Tibial nerve (tissue), 4 donors: ENCODE results near the gene EIF3L.

ENCODE experiments used
- EP300 ChIP-seq, 2 donors: sonication (generic); formaldehyde crosslinking; IDR thresholded peaks; one replicate each; pipeline ENCODE4 v1.6.1; 2017; ENCODE audit warnings: antibody characterized with exemption in 2 of 2, mild to moderate bottlenecking in 1 of 2
- TF ChIP-seq, protein P1 (sequence below), 5 experiments: fragments of 200-600 bp in 3 of 5; fragments of 450-650 bp in 2 of 5; sonication (generic) in 3 of 5; IDR thresholded peaks; one replicate each; pipeline ENCODE4 v1.5.1; 2016 to 2019; ENCODE audit warnings: antibody characterized with exemption in 5 of 5, mild to moderate bottlenecking in 3 of 5, moderate library complexity in 2 of 5

DNA sequence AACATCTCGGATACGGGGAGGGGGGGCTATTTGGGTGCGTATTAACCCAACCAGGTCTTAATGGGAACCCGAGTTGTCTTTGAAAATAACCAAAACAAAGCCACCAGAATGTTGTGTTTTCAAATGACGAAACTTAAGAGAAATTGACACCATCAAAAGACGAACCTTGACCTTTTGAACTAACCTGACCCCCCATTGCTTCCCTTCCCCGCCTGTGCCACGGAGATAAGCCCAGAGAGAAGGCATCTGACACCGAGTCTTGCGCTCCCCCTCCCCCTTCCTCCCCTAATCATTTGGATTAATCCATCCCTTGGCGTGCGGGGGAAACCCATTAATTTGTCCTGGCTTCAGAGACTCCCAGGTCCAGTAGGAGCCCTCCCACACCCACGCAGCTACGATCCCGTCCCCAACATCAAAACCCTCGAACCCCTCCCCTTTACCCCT, 46.0 kb upstream of the EIF3L start:
- TF ChIP-seq EP300 (IDR thresholded peaks at IDR 0.05): no peak
- TF ChIP-seq, protein P1, sequence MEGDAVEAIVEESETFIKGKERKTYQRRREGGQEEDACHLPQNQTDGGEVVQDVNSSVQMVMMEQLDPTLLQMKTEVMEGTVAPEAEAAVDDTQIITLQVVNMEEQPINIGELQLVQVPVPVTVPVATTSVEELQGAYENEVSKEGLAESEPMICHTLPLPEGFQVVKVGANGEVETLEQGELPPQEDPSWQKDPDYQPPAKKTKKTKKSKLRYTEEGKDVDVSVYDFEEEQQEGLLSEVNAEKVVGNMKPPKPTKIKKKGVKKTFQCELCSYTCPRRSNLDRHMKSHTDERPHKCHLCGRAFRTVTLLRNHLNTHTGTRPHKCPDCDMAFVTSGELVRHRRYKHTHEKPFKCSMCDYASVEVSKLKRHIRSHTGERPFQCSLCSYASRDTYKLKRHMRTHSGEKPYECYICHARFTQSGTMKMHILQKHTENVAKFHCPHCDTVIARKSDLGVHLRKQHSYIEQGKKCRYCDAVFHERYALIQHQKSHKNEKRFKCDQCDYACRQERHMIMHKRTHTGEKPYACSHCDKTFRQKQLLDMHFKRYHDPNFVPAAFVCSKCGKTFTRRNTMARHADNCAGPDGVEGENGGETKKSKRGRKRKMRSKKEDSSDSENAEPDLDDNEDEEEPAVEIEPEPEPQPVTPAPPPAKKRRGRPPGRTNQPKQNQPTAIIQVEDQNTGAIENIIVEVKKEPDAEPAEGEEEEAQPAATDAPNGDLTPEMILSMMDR (IDR thresholded peaks at IDR 0.05): no peak
